IMR-90 (cell line): ENCODE data around the gene CNTN4. TPM values are rescaled to one million over a fixed set of nuclear protein-coding genes. Genes with fewer than 3 reads are reported as not detected.

Experiments used
- ATAC-seq: fragments of 200-7000 bp; cut with Tn5 transposase; 2 replicates; pipeline ENCODE4 v1.9.1; 2020; ENCODE audit warnings: low read depth, mild to moderate bottlenecking, moderate library complexity
- BruUV-seq: library from RNA; stranded (reverse); fragments of 400-500 nt; replicated peaks from 2 replicates; lab custom pipeline; 2021; lab: Mats Ljungman, UMichigan
- CTCF ChIA-PET: fragments of 300-600 bp; formaldehyde crosslinking; extraction: SDS; loops from one replicate; lab custom pipeline; 2021; ENCODE audit warnings: antibody characterized with exemption; lab: Yijun Ruan, JAX
- POLR2A ChIA-PET: fragments of 300-600 bp; sonication (Branson Sonifier 250); formaldehyde crosslinking; loops from one replicate; lab custom pipeline; 2022; ENCODE audit warnings: antibody characterized with exemption; ENCODE audit not compliant: unreplicated experiment; lab: Charles Lee
- DNase-seq: peaks from one replicate; pipeline ENCODE4 v3.0.0; 2013
- H2AFZ ChIP-seq: replicated peaks from 2 replicates; pipeline ENCODE3; 2013; ENCODE audit warnings: low read length, mild to moderate bottlenecking; ENCODE audit not compliant: poor library complexity
- H2AK5ac ChIP-seq: 2 replicates; pipeline ENCODE4 v1.6.1; 2013; ENCODE audit warnings: low read depth, low read length, inconsistent platforms
- H2AK9ac ChIP-seq: replicated peaks from 2 replicates; pipeline ENCODE3; 2013; ENCODE audit warnings: mild to moderate bottlenecking, low read depth, low read length, moderate library complexity; ENCODE audit not compliant: poor library complexity
- H2BK120ac ChIP-seq: 2 replicates; pipeline ENCODE4 v1.6.1; 2013; ENCODE audit warnings: low read depth, low read length, inconsistent platforms
- H2BK15ac ChIP-seq: 3 replicates; pipeline ENCODE4 v1.6.1; 2013; ENCODE audit warnings: low read depth, low read length, inconsistent platforms
- H2BK20ac ChIP-seq: 2 replicates; pipeline ENCODE4 v1.6.1; 2013; ENCODE audit warnings: low read depth, mild to moderate bottlenecking, inconsistent platforms, low read length, moderate library complexity
- H2BK5ac ChIP-seq: 2 replicates; pipeline ENCODE4 v1.6.1; 2013; ENCODE audit warnings: mild to moderate bottlenecking, low read depth, low read length, inconsistent platforms; ENCODE audit not compliant: poor library complexity, severe bottlenecking
- H3K14ac ChIP-seq: replicated peaks from 2 replicates; pipeline ENCODE4 v1.6.1; 2013; ENCODE audit warnings: low read depth, low read length, inconsistent platforms
- H3K18ac ChIP-seq: 2 replicates; pipeline ENCODE4 v1.6.1; 2013; ENCODE audit warnings: low read depth, low read length, control low read depth
- H3K23ac ChIP-seq: 2 replicates; pipeline ENCODE4 v1.6.1; 2013; ENCODE audit warnings: low read depth, low read length, inconsistent platforms
- H3K27ac ChIP-seq: 2 replicates; pipeline ENCODE4 v1.5.1; 2013; ENCODE audit warnings: mild to moderate bottlenecking, control low read depth, low read length; ENCODE audit not compliant: insufficient read depth
- H3K27me3 ChIP-seq: 2 replicates; pipeline ENCODE4 v1.6.1; 2013; ENCODE audit warnings: low read length; ENCODE audit not compliant: control insufficient read depth, insufficient read depth
- H3K36me3 ChIP-seq: 2 replicates; pipeline ENCODE4 v1.6.1; 2013; ENCODE audit warnings: low read length, mixed read lengths; ENCODE audit not compliant: control insufficient read depth, insufficient read depth
- H3K4ac ChIP-seq: 2 replicates; pipeline ENCODE4 v1.6.1; 2013; ENCODE audit warnings: low read depth, low read length, inconsistent platforms
- H3K4me1 ChIP-seq: 2 replicates; pipeline ENCODE4 v1.6.1; 2013; ENCODE audit warnings: low read length, mixed read lengths; ENCODE audit not compliant: control insufficient read depth, insufficient read depth
- H3K4me2 ChIP-seq: 2 replicates; pipeline ENCODE4 v1.6.1; 2013; ENCODE audit warnings: low read depth, mild to moderate bottlenecking, control low read depth, low read length, moderate library complexity
- H3K4me3 ChIP-seq: 2 replicates; pipeline ENCODE4 v1.5.1; 2013; ENCODE audit warnings: low read depth, mild to moderate bottlenecking, control low read depth, low read length, moderate library complexity; ENCODE audit not compliant: insufficient read depth
- H3K56ac ChIP-seq: 2 replicates; pipeline ENCODE4 v1.6.1; 2013; ENCODE audit warnings: low read length, inconsistent platforms; ENCODE audit not compliant: insufficient read depth; ENCODE audit errors: extremely low read depth
- H3K79me1 ChIP-seq, 2 experiments: 2 replicates each; pipeline ENCODE4 v1.6.1; 2013; ENCODE audit warnings: low read length in 2 of 2, inconsistent platforms in 1 of 2, low read depth in 1 of 2
- H3K9ac ChIP-seq: 2 replicates; pipeline ENCODE4 v1.6.1; 2013; ENCODE audit warnings: low read depth, low read length, control low read depth
- H3K9me1 ChIP-seq: 2 replicates; pipeline ENCODE4 v1.6.1; 2013; ENCODE audit warnings: low read length, inconsistent platforms; ENCODE audit not compliant: insufficient read depth
- H3K9me3 ChIP-seq: 2 replicates; pipeline ENCODE4 v1.6.1; 2013; ENCODE audit warnings: low read length; ENCODE audit not compliant: control insufficient read depth, insufficient read depth
- H4K20me1 ChIP-seq: 2 replicates; pipeline ENCODE4 v1.6.1; 2013; ENCODE audit warnings: low read length, inconsistent platforms; ENCODE audit not compliant: insufficient read depth
- H4K5ac ChIP-seq: 2 replicates; pipeline ENCODE4 v1.6.1; 2013; ENCODE audit warnings: mild to moderate bottlenecking, low read depth, low read length, control low read depth
- H4K8ac ChIP-seq, 2 experiments: 2 replicates each; pipeline ENCODE4 v1.6.1; 2013; ENCODE audit warnings: low read depth in 2 of 2, low read length in 2 of 2, control low read depth in 1 of 2, inconsistent platforms in 1 of 2
- H4K91ac ChIP-seq: 2 replicates; pipeline ENCODE4 v1.6.1; 2013; ENCODE audit warnings: low read depth, low read length, inconsistent platforms; ENCODE audit not compliant: insufficient read depth
- BHLHE40 ChIP-seq: fragments of 150-350 bp; IDR thresholded peaks from 2 replicates; pipeline ENCODE4 v1.6.1; 2016; ENCODE audit warnings: mild to moderate bottlenecking, low read depth, low read length
- CHD1 ChIP-seq: IDR thresholded peaks from 2 replicates; pipeline ENCODE4 v1.6.1; 2012; ENCODE audit warnings: low read depth, low read length, improper control_type of control experiment
- CTCF ChIP-seq: conservative IDR thresholded peaks from 2 replicates; pipeline ENCODE4 v1.5.1; 2012; ENCODE audit warnings: mild to moderate bottlenecking, low read depth, low read length, improper control_type of control experiment
- ELK1 ChIP-seq: fragments of 150-350 bp; IDR thresholded peaks from 2 replicates; pipeline ENCODE4 v1.6.1; 2016; ENCODE audit warnings: low read depth, mild to moderate bottlenecking, low read length, moderate library complexity, borderline replicate concordance
- MAZ ChIP-seq: IDR thresholded peaks from 2 replicates; pipeline ENCODE4 v1.6.1; 2012; ENCODE audit warnings: low read depth, mild to moderate bottlenecking, low read length, improper control_type of control experiment, moderate library complexity, borderline replicate concordance
- RFX5 ChIP-seq: IDR thresholded peaks from 2 replicates; pipeline ENCODE4 v1.8.0; 2012; ENCODE audit warnings: low read depth, mild to moderate bottlenecking, low read length, moderate library complexity
- WGBS, 2 experiments: methylation state at CpG; one replicate each; pipeline versions ENCODE4 v1.1.5 to v1.1.7; 2013; ENCODE audit warnings: missing lambda C conversion rate in 2 of 2; ENCODE audit not compliant: insufficient read length in 1 of 2; ENCODE audit errors: extremely low coverage in 2 of 2; 5-methylcytosine and 5-hydroxymethylcytosine counted together
- dilution Hi-C: fragments of 300-500 bp; cut with HindIII; formaldehyde crosslinking; loops from one replicate; pipeline ENCODE4 v1.14.3; 2018; ENCODE audit warnings: low sequenced_read_pairs; ENCODE audit not compliant: unreplicated experiment
- in situ Hi-C: fragments of 300-500 bp; cut with MboI; formaldehyde crosslinking; loops from 3 replicates; pipeline ENCODE4 v1.14.3; 2019; ENCODE audit warnings: low sequenced_read_pairs, inconsistent platforms, mixed read lengths
- intact Hi-C: fragments of 100-400 bp; cut with micrococcal nuclease; formaldehyde crosslinking; loops from 2 replicates; pipeline ENCODE4 v1.10.0; 2022
- polyA plus RNA-seq, 3 experiments: library from polyadenylated mRNA; depleted of rRNA; stranded (reverse); fragments of >200 nt; gene quantifications; 2 replicates each; pipeline ENCODE4 v1.2.3, GENCODE V29; 2012; ENCODE audit warnings: low replicate concordance in 1 of 3
- total RNA-seq: library from RNA; depleted of rRNA; stranded (reverse); fragments of >200 nt; gene quantifications from 2 replicates; pipeline ENCODE4 v1.2.3, GENCODE V29; 2012

The CNTN4 gene
- total and polyA plus RNA-seq, 2 of the 4 experiments (the other 2 are of a cell fraction) = under 0.01 TPM; not detected in 1

- H3K4me2 ChIP-seq = no peak overlapping the region
These were observed 828.6 kb downstream of the CNTN4 start for GRCh38 chr3:2927259-2927658.

More at GRCh38 chr3:2927259-2927658, 828.6 kb downstream of the CNTN4 start:
- H2BK5ac ChIP-seq = no peak overlapping the region
- ChIA-PET POLR2A (no interaction called here), CTCF (no interaction called here)
- H3K9me1 ChIP-seq = no peaks in the 10 kb centered on the region
- no peak overlapping the region for H4K8ac ChIP-seq
- no peak for DNase-seq
- H3K9ac ChIP-seq = no peak overlapping the region
- H2BK120ac ChIP-seq = no peak overlapping the region
- H3K27me3 ChIP-seq = no peaks in the 10 kb centered on the region
- no CpG with 5 or more reads among the region's 1 CpG for WGBS, 2 experiments
- no peak overlapping the region for H2AK9ac ChIP-seq
- H3K4me3 ChIP-seq = no peak overlapping the region
- dilution Hi-C loops = no loop called here
- no peak overlapping the region for H3K4ac ChIP-seq
- H4K91ac ChIP-seq = no peak overlapping the region
- H2AK5ac ChIP-seq = no peak overlapping the region
- H3K79me1 ChIP-seq = no peaks in the 10 kb centered on the region
- no peak overlapping the region for H3K23ac ChIP-seq
- H4K5ac ChIP-seq = no peak overlapping the region
- TF ChIP-seq BHLHE40 = no peak
- no peak for TF ChIP-seq CTCF
- TF ChIP-seq CHD1 = no peak
- no peak for TF ChIP-seq RFX5
- TF ChIP-seq ELK1 = no peak
- no peak for TF ChIP-seq MAZ
- no peak overlapping the region for H3K18ac ChIP-seq
- no peak overlapping the region for H2BK20ac ChIP-seq
- in situ Hi-C loops = no loop called here
- H3K4me1 ChIP-seq = no peaks in the 10 kb centered on the region
- H2AFZ ChIP-seq = no peak overlapping the region
- peaks cover 5% of the 10 kb centered on the region; the same call in 1 of the 2 replicates for H3K9me3 ChIP-seq
- no peak overlapping the region for H3K14ac ChIP-seq
- no peak overlapping the region for H3K27ac ChIP-seq
- no peaks in the 10 kb centered on the region for H3K36me3 ChIP-seq
- no peak for ATAC-seq
- H3K56ac ChIP-seq = no peak overlapping the region
- intact Hi-C loops = no loop called here
- no peak overlapping the region for H2BK15ac ChIP-seq
- no TSS peak for BruUV-seq
- H4K20me1 ChIP-seq = no peaks in the 10 kb centered on the region
